H9 (cell line): Measurements from ENCODE around the gene PCDHGB7. TPM values are rescaled to one million over a fixed set of nuclear protein-coding genes. Genes with fewer than 3 reads are reported as not detected.

ENCODE experiments used
- DNase-seq: peaks from one replicate; pipeline ENCODE4 v3.0.0-alpha.2; 2017
- H2AFZ ChIP-seq: one replicate; pipeline ENCODE4 v1.6.1; 2013; ENCODE audit warnings: mild to moderate bottlenecking, low read length, control low read depth, moderate library complexity
- H2AK5ac ChIP-seq: 2 replicates; pipeline ENCODE4 v1.6.1; 2013; ENCODE audit warnings: low read length, control low read depth, mixed read lengths; ENCODE audit not compliant: insufficient read length
- H2BK120ac ChIP-seq: one replicate; pipeline ENCODE4 v1.6.1; 2013; ENCODE audit warnings: low read depth, mild to moderate bottlenecking, low read length, control low read depth, inconsistent platforms; ENCODE audit not compliant: poor library complexity, severe bottlenecking
- H2BK12ac ChIP-seq: 2 replicates; pipeline ENCODE4 v1.6.1; 2013; ENCODE audit warnings: low read length, control low read depth, mixed read lengths, low read depth; ENCODE audit not compliant: insufficient read length
- H2BK15ac ChIP-seq: 2 replicates; pipeline ENCODE4 v1.6.1; 2013; ENCODE audit warnings: low read depth, low read length, control low read depth
- H2BK20ac ChIP-seq: one replicate; pipeline ENCODE4 v1.6.1; 2013; ENCODE audit warnings: low read depth, mild to moderate bottlenecking, low read length, control low read depth, inconsistent platforms; ENCODE audit not compliant: poor library complexity, severe bottlenecking
- H2BK5ac ChIP-seq: 2 replicates; pipeline ENCODE4 v1.6.1; 2013; ENCODE audit warnings: low read length, control low read depth, mixed read lengths; ENCODE audit not compliant: insufficient read length
- H3K14ac ChIP-seq: 2 replicates; pipeline ENCODE4 v1.6.1; 2013; ENCODE audit warnings: low read length, control low read depth; ENCODE audit not compliant: insufficient read depth
- H3K18ac ChIP-seq: 2 replicates; pipeline ENCODE4 v1.6.1; 2013; ENCODE audit warnings: low read depth, mild to moderate bottlenecking, mixed read lengths, low read length, control low read depth; ENCODE audit not compliant: insufficient read length
- H3K23ac ChIP-seq: 2 replicates; pipeline ENCODE4 v1.6.1; 2013; ENCODE audit warnings: low read length, control low read depth, mixed read lengths, low read depth; ENCODE audit not compliant: insufficient read length
- H3K23me2 ChIP-seq: 2 replicates; pipeline ENCODE4 v1.6.1; 2013; ENCODE audit warnings: low read depth, mild to moderate bottlenecking, mixed read lengths, low read length, control low read depth; ENCODE audit not compliant: insufficient read length, poor library complexity, severe bottlenecking
- H3K27ac ChIP-seq: 2 replicates; pipeline ENCODE4 v1.5.1; 2013; ENCODE audit warnings: low read length, control low read depth, mixed read lengths, low read depth; ENCODE audit not compliant: insufficient read length
- H3K27me3 ChIP-seq: 2 replicates; pipeline ENCODE4 v1.6.1; 2013; ENCODE audit warnings: low read length, control low read depth, inconsistent platforms; ENCODE audit not compliant: insufficient read depth
- H3K4ac ChIP-seq: 2 replicates; pipeline ENCODE4 v1.6.1; 2013; ENCODE audit warnings: low read depth, mild to moderate bottlenecking, control low read depth, inconsistent platforms, low read length, moderate library complexity
- H3K4me1 ChIP-seq: 2 replicates; pipeline ENCODE4 v1.6.1; 2013; ENCODE audit warnings: low read length, control low read depth, inconsistent platforms; ENCODE audit not compliant: insufficient read depth
- H3K4me2 ChIP-seq: 2 replicates; pipeline ENCODE4 v1.6.1; 2013; ENCODE audit warnings: low read length, control low read depth, mixed read lengths; ENCODE audit not compliant: insufficient read length, insufficient read depth
- H3K56ac ChIP-seq: 2 replicates; pipeline ENCODE4 v1.6.1; 2013; ENCODE audit warnings: low read depth, mild to moderate bottlenecking, mixed read lengths, low read length, control low read depth; ENCODE audit not compliant: insufficient read length
- H3K79me1 ChIP-seq: 2 replicates; pipeline ENCODE4 v1.6.1; 2013; ENCODE audit warnings: low read depth, mild to moderate bottlenecking, moderate library complexity, low read length, control low read depth, inconsistent platforms; ENCODE audit not compliant: insufficient read depth, poor library complexity, severe bottlenecking
- H3K79me2 ChIP-seq: 2 replicates; pipeline ENCODE4 v1.6.1; 2013; ENCODE audit warnings: low read length, control low read depth, inconsistent platforms; ENCODE audit not compliant: insufficient read depth
- H3K9ac ChIP-seq: 2 replicates; pipeline ENCODE4 v1.6.1; 2013; ENCODE audit warnings: low read length, control low read depth, mixed read lengths; ENCODE audit not compliant: insufficient read length; ENCODE audit errors: extremely low read depth
- H3K9me3 ChIP-seq: one replicate; pipeline ENCODE4 v1.6.1; 2013; ENCODE audit warnings: low read depth, low read length, inconsistent platforms; ENCODE audit not compliant: control insufficient read depth
- H3T11ph ChIP-seq: one replicate; pipeline ENCODE4 v1.6.1; 2013; ENCODE audit warnings: mild to moderate bottlenecking, low read length, control low read depth, inconsistent platforms
- H4K20me1 ChIP-seq: one replicate; pipeline ENCODE4 v1.6.1; 2013; ENCODE audit not compliant: control insufficient read depth, insufficient read length, insufficient read depth
- H4K5ac ChIP-seq: 2 replicates; pipeline ENCODE4 v1.6.1; 2013; ENCODE audit warnings: low read depth, mild to moderate bottlenecking, mixed read lengths, low read length, control low read depth; ENCODE audit not compliant: insufficient read length
- H4K8ac ChIP-seq: replicated peaks from 2 replicates; pipeline ENCODE4 v1.6.1; 2013; ENCODE audit warnings: low read length, control low read depth, mixed read lengths, low read depth; ENCODE audit not compliant: insufficient read length
- H4K91ac ChIP-seq: 2 replicates; pipeline ENCODE4 v1.6.1; 2013; ENCODE audit warnings: low read depth, mild to moderate bottlenecking, moderate library complexity, mixed read lengths, low read length, control low read depth; ENCODE audit not compliant: insufficient read length
- H3K27ac Mint-ChIP-seq, 3 experiments: 2 replicates in 2 of 3; 3 replicates in 1 of 3; pipeline ENCODE4 v1.8.0; 2020 to 2021; ENCODE audit warnings: mixed read lengths in 3 of 3, mild to moderate bottlenecking in 1 of 3, moderate library complexity in 1 of 3
- H3K27me3 Mint-ChIP-seq: 2 replicates; pipeline ENCODE4 v1.8.0; 2021; ENCODE audit warnings: low read depth, mild to moderate bottlenecking, moderate library complexity, mixed read lengths
- H3K36me3 Mint-ChIP-seq, 3 experiments: 2 replicates in 2 of 3; 3 replicates in 1 of 3; pipeline ENCODE4 v1.8.0; 2020 to 2021; ENCODE audit warnings: low read depth in 3 of 3, mixed read lengths in 3 of 3; ENCODE audit not compliant: insufficient read depth in 1 of 3
- H3K4me1 Mint-ChIP-seq, 2 experiments: 2 replicates each; pipeline ENCODE4 v1.8.0; 2020; ENCODE audit warnings: mixed read lengths in 2 of 2
- H3K4me3 Mint-ChIP-seq, 2 experiments: 2 replicates in 1 of 2; 3 replicates in 1 of 2; pipeline ENCODE4 v1.8.0; 2020 to 2021; ENCODE audit warnings: mild to moderate bottlenecking in 2 of 2, mixed read lengths in 2 of 2, moderate library complexity in 1 of 2
- H3K9me3 Mint-ChIP-seq, 2 experiments: 2 replicates in 1 of 2; 3 replicates in 1 of 2; pipeline ENCODE4 v1.8.0; 2020; ENCODE audit warnings: mild to moderate bottlenecking in 2 of 2, mixed read lengths in 2 of 2, moderate library complexity in 1 of 2
- CTCF ChIP-seq: fragments of 200-600 bp; sonication (generic); conservative IDR thresholded peaks from 3 replicates; pipeline ENCODE4 v1.8.0; 2021; ENCODE audit warnings: antibody characterized with exemption, mild to moderate bottlenecking
- WGBS: extraction: QIAGEN DNeasy Blood & Tissue Kit; methylation state at CpG from one replicate; pipeline ENCODE4 v1.1.7; 2013; ENCODE audit warnings: missing lambda C conversion rate, low lambda C conversion rate, mixed read lengths; ENCODE audit not compliant: insufficient read length; ENCODE audit errors: extremely low coverage; 5-methylcytosine and 5-hydroxymethylcytosine counted together
- total RNA-seq: library from RNA; stranded (reverse); gene quantifications from 2 replicates; pipeline ENCODE4 v1.2.1, GENCODE V29; 2021

The PCDHGB7 gene
- total RNA-seq, 1 experiment from 2014 or later = 7.7 TPM

- H4K8ac ChIP-seq = no peak within 1 kb of the TSS
- no peak within 1 kb of the TSS for H3K9ac ChIP-seq
- no peak within 1 kb of the TSS for H3K23ac ChIP-seq
- no peak within 1 kb of the TSS for H3K27ac ChIP-seq
- H2BK15ac ChIP-seq = no peak within 1 kb of the TSS
- no peaks in the 10 kb centered on the region for H3K79me2 ChIP-seq
- H2BK120ac ChIP-seq = no peak within 1 kb of the TSS
- no peak within 1 kb of the TSS for H3K4ac ChIP-seq
- no peaks in the 10 kb centered on the region for H3K27me3 ChIP-seq
- Mint-ChIP-seq H3K4me1 (no peaks in the 10 kb centered on the region), H3K27ac (no peak within 1 kb of the TSS), H3K27me3 (peaks cover 3% of the 10 kb centered on the region), H3K4me3 (no peak within 1 kb of the TSS; a peak in 1 of 5 replicates), H3K36me3 (peaks cover 54 to 83% (median 63%) of the 10 kb centered on the region in 3 experiments), H3K9me3 (peaks cover 70 to 79% of the 10 kb centered on the region in 2 experiments)
- no peaks in the 10 kb centered on the region for H3K23me2 ChIP-seq
- H2BK12ac ChIP-seq = no peak within 1 kb of the TSS
- no peak within 1 kb of the TSS for H3T11ph ChIP-seq
- no peak for DNase-seq
- H4K91ac ChIP-seq = no peak within 1 kb of the TSS
- no peaks in the 10 kb centered on the region for H3K4me1 ChIP-seq
- no peak within 1 kb of the TSS for H2BK5ac ChIP-seq
- H3K4me2 ChIP-seq = no peak within 1 kb of the TSS
- H2BK20ac ChIP-seq = no peak within 1 kb of the TSS
- H3K18ac ChIP-seq = no peak within 1 kb of the TSS
- H3K56ac ChIP-seq = no peak within 1 kb of the TSS
- H3K9me3 ChIP-seq = peaks cover 23% of the 10 kb centered on the region
- H4K5ac ChIP-seq = no peak within 1 kb of the TSS
- H2AFZ ChIP-seq = no peak within 1 kb of the TSS
- no CpG with 5 or more reads among the region's 33 CpGs for WGBS
- TF ChIP-seq CTCF = no peak; the same call in 2 of the 3 replicates
- no peak within 1 kb of the TSS for H2AK5ac ChIP-seq
- H3K14ac ChIP-seq = no peak within 1 kb of the TSS
- no peaks in the 10 kb centered on the region for H4K20me1 ChIP-seq
- no peaks in the 10 kb centered on the region for H3K79me1 ChIP-seq
Observed at GRCh38 chr5:141430332-141431113, 13.0 kb downstream of the PCDHGB7 start, which contains the start of gene PCDHGA12. TSS of gene PCDHGA12 (plus strand) at chr5:141430507. CDS start at chr5:141430760, 253 bp downstream.
